Right lobe of liver (tissue), 6 donors: ENCODE measurements around the gene PMFBP1. TPM values are rescaled to one million over a fixed set of nuclear protein-coding genes. Genes with fewer than 3 reads are reported as not detected.

Source experiments
- ATAC-seq, 4 donors: fragments of 200-7000 bp; cut with Tn5 transposase; one replicate each; pipeline ENCODE4 v1.9.1; 2020; ENCODE audit warnings: mild to moderate bottlenecking in 4 of 4, moderate library complexity in 4 of 4
- DNase-seq, 3 donors: peaks; one replicate each; pipeline ENCODE4 v3.0.0-alpha.2; 2020
- H3K27ac ChIP-seq, 3 donors: fragments of 200-600 bp; one replicate each; pipeline ENCODE4 v1.8.0; 2022
- H3K27me3 ChIP-seq, 2 donors: fragments of 200-600 bp; one replicate each; pipeline ENCODE4 v1.8.0; 2022
- H3K36me3 ChIP-seq, 4 donors: fragments of 200-600 bp; sonication (generic) in 1 of 4; one replicate each; pipeline versions ENCODE4 v1.5.1 to v1.8.0; 2017 to 2022; ENCODE audit warnings: control low read depth in 1 of 4
- H3K4me1 ChIP-seq, 4 donors: fragments of 200-600 bp; sonication (generic) in 1 of 4; one replicate each; pipeline versions ENCODE4 v1.5.1 to v1.8.0; 2017 to 2022; ENCODE audit warnings: control low read depth in 1 of 4
- H3K4me3 ChIP-seq, 3 donors: fragments of 200-600 bp; one replicate each; pipeline ENCODE4 v1.8.0; 2022
- H3K9me3 ChIP-seq, 4 donors: fragments of 200-600 bp; sonication (generic) in 1 of 4; one replicate each; pipeline versions ENCODE4 v1.5.1 to v1.8.0; 2017 to 2022; ENCODE audit warnings: control low read depth in 1 of 4
- POLR2A ChIP-seq: fragments of 450-650 bp; IDR thresholded peaks from one replicate; pipeline ENCODE4 v1.6.1; 2017; ENCODE audit warnings: antibody characterized with exemption, mild to moderate bottlenecking
- WGBS: methylation state at CpG from one replicate; pipeline ENCODE4 v1.1.6; 2018; ENCODE audit warnings: low coverage, low lambda C conversion rate; ENCODE audit not compliant: insufficient coverage; ENCODE audit errors: missing lambda C conversion rate; 5-methylcytosine and 5-hydroxymethylcytosine counted together
- intact Hi-C, 2 donors: fragments of 100-400 bp; cut with DNase I; formaldehyde crosslinking; loops; one replicate each; pipeline versions ENCODE4 v1.11.2 to v1.14.1; 2022
- total RNA-seq, 6 experiments: library from RNA; depleted of rRNA in 2 of 6; stranded (reverse); fragments of >200 nt in 2 of 6; fragmentation: NEBNext Ultra II Directional in 3 of 6; extraction: Animal tissue kit (Norgen Biotek cat#: 25700) in 3 of 6; gene quantifications; one replicate each; pipeline versions ENCODE4 v1.1.0 to v1.2.4, GENCODE V29; 2016 to 2023
- TF ChIP-seq, protein P1 (sequence below), 4 donors: fragments of 200-600 bp in 3 of 4; fragments of 450-650 bp in 1 of 4; IDR thresholded peaks; one replicate each; pipeline versions ENCODE4 v1.5.1 to v1.8.0; 2016 to 2022; ENCODE audit warnings: antibody characterized with exemption in 4 of 4, mild to moderate bottlenecking in 2 of 4
- donor health status: DM: no; HTN: yes; CAD: no.
- donor health status: DM: no; HTN: no; CAD: no.
- donor health status: DM: no; HTN: no; CAD: no.
- donor health status: DM: no; HTN: yes; CAD: no.
- donor health status: DM: no; HTN: yes; CAD: no.

PMFBP1 gene
- total RNA-seq, 6 experiments from 2014 or later, result 0.09 to 0.53 (median 0.19) TPM; not detected in 2

DNA sequence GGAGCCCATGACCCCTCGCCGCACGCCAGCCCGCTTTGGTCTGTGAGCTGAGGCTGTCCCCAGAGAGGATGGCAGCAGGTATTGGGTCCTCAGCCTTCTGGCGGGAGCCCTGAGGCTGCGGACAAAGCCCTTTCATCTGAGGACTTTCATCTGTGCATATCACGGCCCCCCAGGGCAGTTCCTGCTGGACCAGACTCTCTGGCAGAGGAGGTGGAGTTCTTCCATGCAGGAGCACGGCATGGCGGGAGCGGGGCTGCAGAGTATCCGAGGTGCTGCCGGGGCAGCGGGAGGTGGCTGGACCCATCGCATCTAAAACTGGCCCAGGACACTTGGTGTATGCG, 59.5 kb downstream of the PMFBP1 start:
- Histone ChIP-seq H3K9me3 (no peaks in the 10 kb centered on the region), H3K36me3 (peaks cover 0 to 55% (median 37%) of the 10 kb centered on the region in 4 donors), H3K4me3 (no peak overlapping the region), H3K27me3 (no peaks in the 10 kb centered on the region), H3K27ac (no peak overlapping the region), H3K4me1 (no peaks in the 10 kb centered on the region)
- TF ChIP-seq, protein P1, sequence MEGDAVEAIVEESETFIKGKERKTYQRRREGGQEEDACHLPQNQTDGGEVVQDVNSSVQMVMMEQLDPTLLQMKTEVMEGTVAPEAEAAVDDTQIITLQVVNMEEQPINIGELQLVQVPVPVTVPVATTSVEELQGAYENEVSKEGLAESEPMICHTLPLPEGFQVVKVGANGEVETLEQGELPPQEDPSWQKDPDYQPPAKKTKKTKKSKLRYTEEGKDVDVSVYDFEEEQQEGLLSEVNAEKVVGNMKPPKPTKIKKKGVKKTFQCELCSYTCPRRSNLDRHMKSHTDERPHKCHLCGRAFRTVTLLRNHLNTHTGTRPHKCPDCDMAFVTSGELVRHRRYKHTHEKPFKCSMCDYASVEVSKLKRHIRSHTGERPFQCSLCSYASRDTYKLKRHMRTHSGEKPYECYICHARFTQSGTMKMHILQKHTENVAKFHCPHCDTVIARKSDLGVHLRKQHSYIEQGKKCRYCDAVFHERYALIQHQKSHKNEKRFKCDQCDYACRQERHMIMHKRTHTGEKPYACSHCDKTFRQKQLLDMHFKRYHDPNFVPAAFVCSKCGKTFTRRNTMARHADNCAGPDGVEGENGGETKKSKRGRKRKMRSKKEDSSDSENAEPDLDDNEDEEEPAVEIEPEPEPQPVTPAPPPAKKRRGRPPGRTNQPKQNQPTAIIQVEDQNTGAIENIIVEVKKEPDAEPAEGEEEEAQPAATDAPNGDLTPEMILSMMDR (IDR thresholded peaks at IDR 0.05), result no peak
- no peak for TF ChIP-seq POLR2A
- peak in 1 of 4 donors; percentile 10 for ATAC-seq
- intact Hi-C loops, result no loop called here
- WGBS, result 97% methylated on average over 5 of the region's 15 CpGs
- DNase-seq, result no peak

DNA sequence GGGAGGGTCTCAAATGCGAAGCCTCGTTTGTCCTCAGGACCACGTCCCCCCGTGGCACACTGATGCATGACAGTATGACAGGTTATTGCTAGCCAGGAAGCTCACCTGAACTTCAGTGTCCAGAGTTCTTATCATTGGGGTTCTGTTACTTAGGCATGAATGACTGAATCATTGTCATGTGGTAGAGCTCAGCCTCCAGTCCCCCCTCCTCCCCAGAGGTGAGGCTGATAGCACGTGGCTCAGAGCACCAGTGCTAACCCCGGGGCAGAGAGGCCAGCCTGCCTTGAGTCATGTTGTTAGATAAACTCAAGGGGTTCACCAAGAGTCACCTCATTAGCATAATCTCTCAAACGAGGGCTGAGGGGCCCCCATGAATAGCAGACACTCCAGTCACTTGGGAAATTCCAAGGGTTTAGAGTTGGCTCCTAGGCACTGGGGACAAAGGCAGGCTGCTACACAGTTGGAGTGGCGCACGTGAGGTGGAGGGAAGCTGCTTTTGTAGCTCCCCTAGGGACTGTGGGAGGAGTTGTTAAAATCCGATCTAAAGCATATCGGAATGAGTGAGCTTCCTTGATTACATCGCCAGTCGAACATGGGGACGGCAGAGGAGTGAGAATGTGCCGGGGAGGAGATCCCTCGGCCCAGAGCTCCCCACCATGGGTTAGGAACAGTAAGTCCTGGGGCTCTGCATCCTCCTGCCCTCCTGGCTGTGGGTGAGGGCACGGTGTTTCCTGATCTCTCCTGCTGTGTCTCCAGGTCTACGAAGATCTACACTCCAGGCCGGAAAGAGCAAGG, 60.1 kb downstream of the PMFBP1 start:
- Histone ChIP-seq H3K4me1 (no peaks in the 10 kb centered on the region), H3K4me3 (no peak overlapping the region), H3K27ac (no peak overlapping the region), H3K27me3 (no peaks in the 10 kb centered on the region), H3K36me3 (peaks cover 0 to 60% (median 40%) of the 10 kb centered on the region in 4 donors), H3K9me3 (no peaks in the 10 kb centered on the region)
- TF ChIP-seq, protein P1 (IDR thresholded peaks at IDR 0.05), result no peak
- no peak for TF ChIP-seq POLR2A
- WGBS, result 76% methylated on average over 6 of the region's 19 CpGs
- DNase-seq (no peak), ATAC-seq (no peak)
- intact Hi-C loops, result no loop called here

DNA sequence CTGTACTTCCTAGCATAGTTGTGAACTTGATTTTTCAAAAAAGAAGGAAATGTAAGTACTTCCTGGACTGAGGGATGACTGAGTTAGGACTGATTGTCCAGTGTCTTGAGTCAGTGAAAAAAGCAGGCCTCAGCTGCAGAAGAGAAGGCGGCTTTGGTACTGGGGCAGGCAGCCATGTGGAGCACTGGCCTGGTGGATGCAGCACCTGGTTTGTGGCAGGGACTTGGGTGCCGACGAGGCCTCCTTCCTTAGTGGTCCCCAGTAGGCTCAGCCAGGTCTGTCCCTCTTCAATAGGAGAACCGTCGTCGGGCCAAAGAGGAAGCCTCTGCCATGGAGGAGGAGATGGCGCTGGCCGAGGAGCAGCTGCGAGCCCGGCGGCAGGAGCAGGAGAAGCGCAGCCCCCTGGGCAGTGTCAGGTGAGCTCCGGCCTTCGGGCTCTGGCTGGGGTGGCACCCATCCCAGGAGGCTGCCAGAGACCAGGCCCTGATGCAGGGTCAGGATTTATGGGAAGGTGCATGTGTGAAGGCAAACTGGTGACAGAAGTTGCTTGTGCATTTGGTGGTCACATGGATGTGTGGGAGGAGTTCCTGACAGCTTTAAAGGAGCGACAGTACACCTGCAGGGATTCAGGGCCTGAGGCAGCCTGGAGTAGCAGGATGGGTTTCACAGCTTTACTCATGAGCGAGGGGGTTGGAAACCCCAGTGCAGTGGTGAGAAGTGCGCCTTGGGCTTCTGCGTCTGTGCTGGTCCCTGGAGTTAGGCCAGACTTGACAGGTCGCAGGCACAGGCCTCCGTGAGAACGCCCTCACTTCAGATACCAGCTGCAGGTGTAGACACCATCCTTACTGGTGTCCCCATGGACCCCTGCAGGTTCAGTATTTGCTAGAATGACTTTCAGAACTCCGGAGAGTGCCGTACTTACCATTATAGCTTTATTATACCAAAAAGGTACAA, 61.0 kb downstream of the PMFBP1 start:
- intact Hi-C loops, result no loop called here
- H3K4me1 ChIP-seq, result no peaks in the 10 kb centered on the region
- no peak for DNase-seq
- ATAC-seq, result no peak
- TF ChIP-seq POLR2A, result no peak
- TF ChIP-seq, protein P1 (IDR thresholded peaks at IDR 0.05), result no peak
- H3K4me3 ChIP-seq, result no peak overlapping the region
- H3K36me3 ChIP-seq, result peaks cover 0 to 70% (median 46%) of the 10 kb centered on the region in 4 donors
- WGBS, result 100% methylated on average over 1 of the region's 23 CpGs
- H3K27me3 ChIP-seq, result no peaks in the 10 kb centered on the region
- no peak overlapping the region for H3K27ac ChIP-seq
- no peaks in the 10 kb centered on the region for H3K9me3 ChIP-seq

DNA sequence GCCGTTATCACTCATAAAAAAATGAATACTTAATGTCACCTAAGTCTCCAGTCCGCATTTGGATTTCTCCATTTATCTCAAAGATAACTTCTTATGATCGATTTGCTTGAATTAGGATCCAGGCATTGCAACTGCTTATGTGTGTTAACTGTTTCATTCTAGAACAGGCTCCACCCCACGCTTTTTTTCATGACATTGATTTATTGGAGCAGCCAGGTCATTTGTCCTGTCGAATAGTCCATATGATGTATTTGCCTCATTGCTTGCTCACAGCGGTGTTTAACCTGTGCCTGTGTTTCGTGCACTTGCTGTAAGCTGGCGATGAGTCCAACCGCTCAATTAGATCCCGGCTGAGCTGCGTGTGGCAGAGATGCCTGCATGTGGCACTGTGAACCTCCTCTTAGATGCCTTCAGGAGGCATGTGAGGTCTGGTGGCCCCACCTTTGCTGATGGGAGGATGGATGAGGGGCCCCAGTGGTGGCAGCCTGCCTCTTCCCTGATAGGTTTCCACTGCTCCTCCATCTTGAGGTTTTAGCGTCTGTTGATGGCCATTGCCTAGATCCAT, 61.9 kb downstream of the PMFBP1 start:
- DNase-seq, result no peak
- ATAC-seq, result no peak
- Histone ChIP-seq H3K36me3 (peaks cover 0 to 78% (median 53%) of the 10 kb centered on the region in 4 donors), H3K27ac (no peak overlapping the region), H3K9me3 (no peaks in the 10 kb centered on the region), H3K27me3 (no peaks in the 10 kb centered on the region), H3K4me3 (no peak overlapping the region), H3K4me1 (no peaks in the 10 kb centered on the region)
- 86% methylated on average over 6 of the region's 12 CpGs for WGBS
- intact Hi-C loops, result no loop called here
- TF ChIP-seq, protein P1 (IDR thresholded peaks at IDR 0.05), result no peak
- no peak for TF ChIP-seq POLR2A
